IMR-90 (cell line): Measurements from ENCODE around the gene GSG1L. TPM values are rescaled to one million over a fixed set of nuclear protein-coding genes. Genes with fewer than 3 reads are reported as not detected.

Source experiments
- ATAC-seq: fragments of 200-7000 bp; cut with Tn5 transposase; 2 replicates; pipeline ENCODE4 v1.9.1; 2020; ENCODE audit warnings: low read depth, mild to moderate bottlenecking, moderate library complexity
- BruUV-seq: library from RNA; stranded (reverse); fragments of 400-500 nt; replicated peaks from 2 replicates; lab custom pipeline; 2021; lab: Mats Ljungman, UMichigan
- CTCF ChIA-PET: fragments of 300-600 bp; formaldehyde crosslinking; extraction: SDS; loops from one replicate; lab custom pipeline; 2021; ENCODE audit warnings: antibody characterized with exemption; lab: Yijun Ruan, JAX
- POLR2A ChIA-PET: fragments of 300-600 bp; sonication (Branson Sonifier 250); formaldehyde crosslinking; loops from one replicate; lab custom pipeline; 2022; ENCODE audit warnings: antibody characterized with exemption; ENCODE audit not compliant: unreplicated experiment; lab: Charles Lee
- DNase-seq: peaks from one replicate; pipeline ENCODE4 v3.0.0; 2013
- H2AFZ ChIP-seq: replicated peaks from 2 replicates; pipeline ENCODE3; 2013; ENCODE audit warnings: low read length, mild to moderate bottlenecking; ENCODE audit not compliant: poor library complexity
- H2AK5ac ChIP-seq: 2 replicates; pipeline ENCODE4 v1.6.1; 2013; ENCODE audit warnings: low read depth, low read length, inconsistent platforms
- H2AK9ac ChIP-seq: replicated peaks from 2 replicates; pipeline ENCODE3; 2013; ENCODE audit warnings: mild to moderate bottlenecking, low read depth, low read length, moderate library complexity; ENCODE audit not compliant: poor library complexity
- H2BK120ac ChIP-seq: 2 replicates; pipeline ENCODE4 v1.6.1; 2013; ENCODE audit warnings: low read depth, low read length, inconsistent platforms
- H2BK15ac ChIP-seq: 3 replicates; pipeline ENCODE4 v1.6.1; 2013; ENCODE audit warnings: low read depth, low read length, inconsistent platforms
- H2BK20ac ChIP-seq: 2 replicates; pipeline ENCODE4 v1.6.1; 2013; ENCODE audit warnings: low read depth, mild to moderate bottlenecking, inconsistent platforms, low read length, moderate library complexity
- H2BK5ac ChIP-seq: 2 replicates; pipeline ENCODE4 v1.6.1; 2013; ENCODE audit warnings: mild to moderate bottlenecking, low read depth, low read length, inconsistent platforms; ENCODE audit not compliant: poor library complexity, severe bottlenecking
- H3K14ac ChIP-seq: replicated peaks from 2 replicates; pipeline ENCODE4 v1.6.1; 2013; ENCODE audit warnings: low read depth, low read length, inconsistent platforms
- H3K18ac ChIP-seq: 2 replicates; pipeline ENCODE4 v1.6.1; 2013; ENCODE audit warnings: low read depth, low read length, control low read depth
- H3K23ac ChIP-seq: 2 replicates; pipeline ENCODE4 v1.6.1; 2013; ENCODE audit warnings: low read depth, low read length, inconsistent platforms
- H3K27ac ChIP-seq: 2 replicates; pipeline ENCODE4 v1.5.1; 2013; ENCODE audit warnings: mild to moderate bottlenecking, control low read depth, low read length; ENCODE audit not compliant: insufficient read depth
- H3K27me3 ChIP-seq: 2 replicates; pipeline ENCODE4 v1.6.1; 2013; ENCODE audit warnings: low read length; ENCODE audit not compliant: control insufficient read depth, insufficient read depth
- H3K36me3 ChIP-seq: 2 replicates; pipeline ENCODE4 v1.6.1; 2013; ENCODE audit warnings: low read length, mixed read lengths; ENCODE audit not compliant: control insufficient read depth, insufficient read depth
- H3K4ac ChIP-seq: 2 replicates; pipeline ENCODE4 v1.6.1; 2013; ENCODE audit warnings: low read depth, low read length, inconsistent platforms
- H3K4me1 ChIP-seq: 2 replicates; pipeline ENCODE4 v1.6.1; 2013; ENCODE audit warnings: low read length, mixed read lengths; ENCODE audit not compliant: control insufficient read depth, insufficient read depth
- H3K4me2 ChIP-seq: 2 replicates; pipeline ENCODE4 v1.6.1; 2013; ENCODE audit warnings: low read depth, mild to moderate bottlenecking, control low read depth, low read length, moderate library complexity
- H3K4me3 ChIP-seq: 2 replicates; pipeline ENCODE4 v1.5.1; 2013; ENCODE audit warnings: low read depth, mild to moderate bottlenecking, control low read depth, low read length, moderate library complexity; ENCODE audit not compliant: insufficient read depth
- H3K56ac ChIP-seq: 2 replicates; pipeline ENCODE4 v1.6.1; 2013; ENCODE audit warnings: low read length, inconsistent platforms; ENCODE audit not compliant: insufficient read depth; ENCODE audit errors: extremely low read depth
- H3K79me1 ChIP-seq, 2 experiments: 2 replicates each; pipeline ENCODE4 v1.6.1; 2013; ENCODE audit warnings: low read length in 2 of 2, inconsistent platforms in 1 of 2, low read depth in 1 of 2
- H3K9ac ChIP-seq: 2 replicates; pipeline ENCODE4 v1.6.1; 2013; ENCODE audit warnings: low read depth, low read length, control low read depth
- H3K9me1 ChIP-seq: 2 replicates; pipeline ENCODE4 v1.6.1; 2013; ENCODE audit warnings: low read length, inconsistent platforms; ENCODE audit not compliant: insufficient read depth
- H3K9me3 ChIP-seq: 2 replicates; pipeline ENCODE4 v1.6.1; 2013; ENCODE audit warnings: low read length; ENCODE audit not compliant: control insufficient read depth, insufficient read depth
- H4K20me1 ChIP-seq: 2 replicates; pipeline ENCODE4 v1.6.1; 2013; ENCODE audit warnings: low read length, inconsistent platforms; ENCODE audit not compliant: insufficient read depth
- H4K5ac ChIP-seq: 2 replicates; pipeline ENCODE4 v1.6.1; 2013; ENCODE audit warnings: mild to moderate bottlenecking, low read depth, low read length, control low read depth
- H4K8ac ChIP-seq, 2 experiments: 2 replicates each; pipeline ENCODE4 v1.6.1; 2013; ENCODE audit warnings: low read depth in 2 of 2, low read length in 2 of 2, control low read depth in 1 of 2, inconsistent platforms in 1 of 2
- H4K91ac ChIP-seq: 2 replicates; pipeline ENCODE4 v1.6.1; 2013; ENCODE audit warnings: low read depth, low read length, inconsistent platforms; ENCODE audit not compliant: insufficient read depth
- CHD1 ChIP-seq: IDR thresholded peaks from 2 replicates; pipeline ENCODE4 v1.6.1; 2012; ENCODE audit warnings: low read depth, low read length, improper control_type of control experiment
- FOS ChIP-seq: fragments of 150-350 bp; IDR thresholded peaks from 2 replicates; pipeline ENCODE4 v1.6.1; 2016; ENCODE audit warnings: low read depth, low read length
- MXI1 ChIP-seq: IDR thresholded peaks from 2 replicates; pipeline ENCODE4 v1.6.1; 2012; ENCODE audit warnings: low read depth, mild to moderate bottlenecking, low read length, moderate library complexity, borderline replicate concordance
- RCOR1 ChIP-seq: IDR thresholded peaks from 2 replicates; pipeline ENCODE4 v1.6.1; 2012; ENCODE audit warnings: mild to moderate bottlenecking, low read length, improper control_type of control experiment; ENCODE audit not compliant: insufficient replicate concordance
- WGBS, 2 experiments: methylation state at CpG; one replicate each; pipeline versions ENCODE4 v1.1.5 to v1.1.7; 2013; ENCODE audit warnings: missing lambda C conversion rate in 2 of 2; ENCODE audit not compliant: insufficient read length in 1 of 2; ENCODE audit errors: extremely low coverage in 2 of 2; 5-methylcytosine and 5-hydroxymethylcytosine counted together
- dilution Hi-C: fragments of 300-500 bp; cut with HindIII; formaldehyde crosslinking; loops from one replicate; pipeline ENCODE4 v1.14.3; 2018; ENCODE audit warnings: low sequenced_read_pairs; ENCODE audit not compliant: unreplicated experiment
- in situ Hi-C: fragments of 300-500 bp; cut with MboI; formaldehyde crosslinking; loops from 3 replicates; pipeline ENCODE4 v1.14.3; 2019; ENCODE audit warnings: low sequenced_read_pairs, inconsistent platforms, mixed read lengths
- intact Hi-C: fragments of 100-400 bp; cut with micrococcal nuclease; formaldehyde crosslinking; loops from 2 replicates; pipeline ENCODE4 v1.10.0; 2022
- polyA plus RNA-seq, 3 experiments: library from polyadenylated mRNA; depleted of rRNA; stranded (reverse); fragments of >200 nt; gene quantifications; 2 replicates each; pipeline ENCODE4 v1.2.3, GENCODE V29; 2012; ENCODE audit warnings: low replicate concordance in 1 of 3
- total RNA-seq: library from RNA; depleted of rRNA; stranded (reverse); fragments of >200 nt; gene quantifications from 2 replicates; pipeline ENCODE4 v1.2.3, GENCODE V29; 2012

The GSG1L gene
- total and polyA plus RNA-seq, 2 of the 4 experiments (the other 2 are of a cell fraction): not detected

DNA sequence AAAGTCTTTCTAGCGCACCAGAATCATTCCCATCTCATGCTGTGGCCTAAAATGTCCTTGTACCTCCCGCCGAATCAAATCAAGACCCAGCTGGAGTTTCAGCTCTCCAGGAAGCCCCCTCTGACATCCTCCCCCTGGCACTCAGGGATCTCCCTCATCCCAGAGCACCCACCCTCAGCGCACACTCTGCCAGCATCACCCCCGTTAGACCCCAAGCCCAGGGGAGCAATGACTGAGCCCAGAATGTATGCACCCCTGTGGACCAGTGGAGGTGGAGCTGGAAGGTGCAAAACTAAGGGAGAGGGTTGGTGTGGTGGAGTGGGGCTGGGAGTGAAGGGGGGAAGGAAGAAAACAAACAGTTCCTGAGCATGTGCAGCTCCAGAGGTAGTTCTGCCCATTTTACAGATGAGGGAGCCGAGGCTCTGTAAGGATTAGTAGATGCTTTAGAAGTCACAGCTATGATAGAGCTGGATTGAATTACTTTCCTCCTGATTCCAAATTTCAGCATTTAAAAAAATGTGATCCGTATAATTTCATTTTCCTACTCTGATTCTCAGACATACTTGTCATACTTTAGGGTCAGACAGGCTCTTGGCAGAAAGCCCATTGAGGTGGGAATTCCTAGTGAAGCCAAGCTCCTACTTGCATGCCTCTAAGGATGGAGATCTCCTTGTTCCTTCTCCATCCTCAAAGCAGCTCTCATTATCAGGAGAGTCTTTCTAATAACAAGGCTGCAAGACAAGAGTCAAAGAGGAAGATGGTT lies 270.8 kb downstream of the GSG1L start:
- Histone ChIP-seq H3K23ac (no peak overlapping the region), H3K27me3 (no peaks in the 10 kb centered on the region; the same call in 1 of the 2 replicates), H2AFZ (no peak overlapping the region), H3K56ac (no peak overlapping the region), H2BK20ac (no peak overlapping the region), H3K4me1 (no peaks in the 10 kb centered on the region), H2BK15ac (no peak overlapping the region), H3K79me1 (no peaks in the 10 kb centered on the region), H3K18ac (no peak overlapping the region), H3K27ac (no peak overlapping the region), H3K14ac (no peak overlapping the region), H2BK120ac (no peak overlapping the region), H3K4me2 (no peak overlapping the region), H3K9me1 (no peaks in the 10 kb centered on the region; the same call in 1 of the 2 replicates), H3K9me3 (no peaks in the 10 kb centered on the region), H3K4me3 (no peak overlapping the region), H2AK5ac (no peak overlapping the region), H3K9ac (no peak overlapping the region), H2AK9ac (no peak overlapping the region), H4K5ac (no peak overlapping the region), H3K4ac (no peak overlapping the region), H4K20me1 (0 out of 2 replicates have a peak, but pooled peaks cover 3% of the 10 kb centered on the region), H2BK5ac (no peak overlapping the region), H4K8ac (no peak overlapping the region), H3K36me3 (no peaks in the 10 kb centered on the region), H4K91ac (no peak overlapping the region)
- ChIA-PET POLR2A (no interaction called here), CTCF (no interaction called here)
- dilution Hi-C loops (no loop called here), in situ Hi-C loops (no loop called here), intact Hi-C loops (no loop called here)
- no TSS peak for BruUV-seq
- WGBS, 2 experiments: 22% methylated on average over 1 of the region's 7 CpGs; no CpG with 5 or more reads in 1 of the 2 experiments
- no peak for DNase-seq
- ATAC-seq: no peak
- TF ChIP-seq FOS (no peak), RCOR1 (no peak), CHD1 (no peak), MXI1 (no peak)
